Neural progenitor cell (in vitro differentiated cells): Measurements from ENCODE around the gene NDUFA11. TPM values are rescaled to one million over a fixed set of nuclear protein-coding genes. Genes with fewer than 3 reads are reported as not detected.
A peak's percentile ranks its signal among the peaks of the same experiment; 100 is the strongest.

Experiments
- DNase-seq: peaks from one replicate; pipeline ENCODE4 v3.0.0-alpha.2; 2016; ENCODE audit warnings: low spot score
- H2AFZ ChIP-seq: fragments of 200-600 bp; sonication (generic); replicated peaks from 2 replicates; pipeline ENCODE4 v1.6.1; 2016; ENCODE audit warnings: antibody characterized with exemption
- H3F3A ChIP-seq: fragments of 200-600 bp; sonication (generic); 2 replicates; pipeline ENCODE4 v1.6.1; 2016; ENCODE audit warnings: antibody characterized with exemption, low read depth
- H3K27ac ChIP-seq: fragments of 200-600 bp; sonication (generic); 2 replicates; pipeline ENCODE4 v1.5.1; 2016; ENCODE audit warnings: mild to moderate bottlenecking
- H3K27me3 ChIP-seq: fragments of 200-600 bp; sonication (generic); 2 replicates; pipeline ENCODE4 v1.6.1; 2016; ENCODE audit warnings: mild to moderate bottlenecking, moderate library complexity
- H3K36me3 ChIP-seq: fragments of 200-600 bp; sonication (generic); 2 replicates; pipeline ENCODE4 v1.5.1; 2016
- H3K4me1 ChIP-seq: fragments of 200-600 bp; sonication (generic); 2 replicates; pipeline ENCODE4 v1.6.1; 2016; ENCODE audit warnings: mixed run types
- H3K4me2 ChIP-seq: fragments of 200-600 bp; sonication (generic); 2 replicates; pipeline ENCODE4 v1.6.1; 2016
- H3K4me3 ChIP-seq: fragments of 200-600 bp; sonication (generic); 2 replicates; pipeline ENCODE4 v1.5.1; 2016
- H3K79me2 ChIP-seq: fragments of 200-600 bp; sonication (generic); 2 replicates; pipeline ENCODE4 v1.6.1; 2016; ENCODE audit warnings: low read depth
- H3K9ac ChIP-seq: fragments of 200-600 bp; sonication (generic); 2 replicates; pipeline ENCODE4 v1.6.1; 2016
- H3K9me3 ChIP-seq: fragments of 200-600 bp; sonication (generic); 2 replicates; pipeline ENCODE4 v1.5.1; 2016; ENCODE audit warnings: low read depth
- H4K20me1 ChIP-seq: fragments of 200-600 bp; sonication (generic); 2 replicates; pipeline ENCODE4 v1.6.1; 2016; ENCODE audit warnings: low read depth
- H3K27ac Mint-ChIP-seq: 3 replicates; pipeline ENCODE4 v1.8.0; 2021; ENCODE audit warnings: mixed read lengths
- H3K27me3 Mint-ChIP-seq: 2 replicates; pipeline ENCODE4 v1.8.0; 2022; ENCODE audit warnings: low read depth, mild to moderate bottlenecking, inconsistent platforms, moderate library complexity, mixed read lengths; ENCODE audit not compliant: insufficient read depth
- H3K36me3 Mint-ChIP-seq: 3 replicates; pipeline ENCODE4 v1.8.0; 2021; ENCODE audit warnings: mixed read lengths
- H3K4me1 Mint-ChIP-seq: 3 replicates; pipeline ENCODE4 v1.8.0; 2021; ENCODE audit warnings: mixed read lengths
- H3K4me3 Mint-ChIP-seq: 3 replicates; pipeline ENCODE4 v1.8.0; 2021; ENCODE audit warnings: mild to moderate bottlenecking, moderate library complexity, mixed read lengths
- H3K9me3 Mint-ChIP-seq: 3 replicates; pipeline ENCODE4 v1.8.0; 2020; ENCODE audit warnings: mixed read lengths
- CTCF ChIP-seq: fragments of 200-600 bp; sonication (generic); IDR thresholded peaks from 2 replicates; pipeline ENCODE4 v1.5.1; 2017; ENCODE audit warnings: antibody characterized with exemption, mild to moderate bottlenecking
- EZH2 ChIP-seq: fragments of 200-600 bp; sonication (generic); IDR thresholded peaks from 2 replicates; pipeline ENCODE4 v1.6.1; 2017; ENCODE audit warnings: antibody characterized with exemption, mild to moderate bottlenecking, moderate library complexity
- EZH2phosphoT487 ChIP-seq: fragments of 200-600 bp; sonication (generic); IDR thresholded peaks from 2 replicates; pipeline ENCODE4 v1.6.1; 2017; ENCODE audit warnings: antibody characterized with exemption
- total RNA-seq: library from RNA; depleted of rRNA; stranded (reverse); fragments of >200 nt; gene quantifications from 2 replicates; pipeline ENCODE4 v1.2.3, GENCODE V29; 2015; ENCODE audit warnings: low replicate concordance

NDUFA11 gene
- total RNA-seq, 1 donor from 2014 or later, result 102 TPM

GRCh38 chr19:5881543-5882299 is 21.9 kb downstream of the NDUFA11 start:
- Histone ChIP-seq H3K79me2 (no peaks in the 10 kb centered on the region), H3K27me3 (no peaks in the 10 kb centered on the region), H3K27ac (no peak overlapping the region), H2AFZ (no peak overlapping the region), H3F3A (peaks cover 16% of the 10 kb centered on the region), H3K9ac (no peak overlapping the region), H3K4me3 (no peak overlapping the region), H3K36me3 (no peaks in the 10 kb centered on the region), H3K4me1 (peaks cover 17% of the 10 kb centered on the region), H4K20me1 (no peaks in the 10 kb centered on the region), H3K4me2 (no peak overlapping the region), H3K9me3 (no peaks in the 10 kb centered on the region)
- no peak overlapping the region for H3K4me3 Mint-ChIP-seq
- no peak for DNase-seq
- H3K27ac Mint-ChIP-seq, result no peak overlapping the region
- peaks cover 14% of the 10 kb centered on the region for H3K27me3 Mint-ChIP-seq
- no peaks in the 10 kb centered on the region for H3K9me3 Mint-ChIP-seq
- TF ChIP-seq EZH2, result no peak
- TF ChIP-seq CTCF, result no peak
- no peak for TF ChIP-seq EZH2phosphoT487
- no peaks in the 10 kb centered on the region for H3K36me3 Mint-ChIP-seq
- peaks cover 41% of the 10 kb centered on the region for H3K4me1 Mint-ChIP-seq

- H3K79me2 ChIP-seq, result no peaks in the 10 kb centered on the region
- H3K4me1 Mint-ChIP-seq, result peaks cover 41% of the 10 kb centered on the region
- no peaks in the 10 kb centered on the region for H3K9me3 ChIP-seq
- H3K9me3 Mint-ChIP-seq, result no peaks in the 10 kb centered on the region
- no peak overlapping the region for H2AFZ ChIP-seq
- no peak overlapping the region for H3K4me3 Mint-ChIP-seq
- H4K20me1 ChIP-seq, result no peaks in the 10 kb centered on the region
- peaks cover 16% of the 10 kb centered on the region for H3F3A ChIP-seq
- H3K9ac ChIP-seq, result no peak overlapping the region
- no peaks in the 10 kb centered on the region for H3K36me3 Mint-ChIP-seq
- no peaks in the 10 kb centered on the region for H3K27me3 ChIP-seq
- peaks cover 23% of the 10 kb centered on the region for H3K4me1 ChIP-seq
- TF ChIP-seq EZH2phosphoT487 (no peak), EZH2 (no peak), CTCF (no peak)
- DNase-seq, result no peak
- no peaks in the 10 kb centered on the region for H3K36me3 ChIP-seq
- H3K27ac Mint-ChIP-seq, result no peak overlapping the region
- no peak overlapping the region for H3K4me2 ChIP-seq
- no peak overlapping the region for H3K27ac ChIP-seq
- H3K4me3 ChIP-seq, result no peak overlapping the region
- H3K27me3 Mint-ChIP-seq, result peaks cover 14% of the 10 kb centered on the region
Observed at GRCh38 chr19:5880604-5881078, 22.9 kb downstream of the NDUFA11 start.

DNA sequence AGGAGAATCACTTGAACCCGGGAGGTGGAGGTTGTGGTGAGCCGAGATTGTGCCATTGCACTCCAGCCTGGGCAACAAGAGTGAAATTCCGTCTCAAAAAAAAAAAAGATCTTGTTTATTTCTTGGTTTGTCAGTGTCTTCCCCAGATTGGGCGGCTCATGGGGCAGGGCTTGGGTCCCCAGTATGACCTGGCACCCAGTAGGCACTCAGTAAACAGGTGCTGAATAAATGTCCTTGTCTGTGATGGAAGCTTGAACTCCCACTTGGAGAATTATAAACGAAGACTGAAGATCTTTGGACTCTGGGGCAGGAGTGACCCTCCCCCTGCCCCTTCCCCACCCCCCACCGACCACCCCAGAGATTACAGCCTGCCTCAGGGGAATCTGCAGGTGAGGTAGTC is 23.4 kb downstream of the NDUFA11 start:
- no peaks in the 10 kb centered on the region for H3K36me3 Mint-ChIP-seq
- H2AFZ ChIP-seq, result no peak overlapping the region
- H3K27me3 Mint-ChIP-seq, result peaks cover 12% of the 10 kb centered on the region
- H3K4me3 ChIP-seq, result no peak overlapping the region
- H3K4me3 Mint-ChIP-seq, result peak overlapping the region; percentile 60
- no peak overlapping the region for H3K27ac ChIP-seq
- no peak overlapping the region for H3K27ac Mint-ChIP-seq
- no peak overlapping the region for H3K4me2 ChIP-seq
- H3K9ac ChIP-seq, result no peak overlapping the region
- no peaks in the 10 kb centered on the region for H3K27me3 ChIP-seq
- no peaks in the 10 kb centered on the region for H3K79me2 ChIP-seq
- TF ChIP-seq EZH2 (no peak), EZH2phosphoT487 (no peak), CTCF (no peak)
- H3K9me3 ChIP-seq, result no peaks in the 10 kb centered on the region
- no peaks in the 10 kb centered on the region for H4K20me1 ChIP-seq
- DNase-seq, result no peak
- no peaks in the 10 kb centered on the region for H3K36me3 ChIP-seq
- H3K4me1 Mint-ChIP-seq, result peaks cover 37% of the 10 kb centered on the region
- peaks cover 16% of the 10 kb centered on the region for H3F3A ChIP-seq
- no peaks in the 10 kb centered on the region for H3K9me3 Mint-ChIP-seq
- H3K4me1 ChIP-seq, result peaks cover 23% of the 10 kb centered on the region
